Right ventricle myocardium superior (tissue), 1 donor: ENCODE measurements around the gene CBX1. TPM values are rescaled to one million over a fixed set of nuclear protein-coding genes. Genes with fewer than 3 reads are reported as not detected.

Source experiments
- ATAC-seq: fragments of 200-7000 bp; cut with Tn5 transposase; one replicate; pipeline ENCODE4 v1.9.1; 2020; ENCODE audit warnings: mild to moderate bottlenecking; ENCODE audit not compliant: poor library complexity
- DNase-seq: peaks from one replicate; pipeline ENCODE4 v3.0.0-alpha.2; 2020
- intact Hi-C: fragments of 100-400 bp; cut with DNase I; formaldehyde crosslinking; loops from one replicate; pipeline ENCODE4 v1.11.2; 2022
- total RNA-seq: library from RNA; stranded (reverse); fragmentation: NEBNext Ultra II Directional; extraction: Animal tissue kit (Norgen Biotek cat#: 25700); gene quantifications from one replicate; pipeline ENCODE4 v1.2.1, GENCODE V29; 2021
- donor health status: DM: no; HTN: yes; CAD: no; lungs with severe emphysema.

The CBX1 gene
- total RNA-seq, 1 donor from 2014 or later: 31.7 TPM

DNA sequence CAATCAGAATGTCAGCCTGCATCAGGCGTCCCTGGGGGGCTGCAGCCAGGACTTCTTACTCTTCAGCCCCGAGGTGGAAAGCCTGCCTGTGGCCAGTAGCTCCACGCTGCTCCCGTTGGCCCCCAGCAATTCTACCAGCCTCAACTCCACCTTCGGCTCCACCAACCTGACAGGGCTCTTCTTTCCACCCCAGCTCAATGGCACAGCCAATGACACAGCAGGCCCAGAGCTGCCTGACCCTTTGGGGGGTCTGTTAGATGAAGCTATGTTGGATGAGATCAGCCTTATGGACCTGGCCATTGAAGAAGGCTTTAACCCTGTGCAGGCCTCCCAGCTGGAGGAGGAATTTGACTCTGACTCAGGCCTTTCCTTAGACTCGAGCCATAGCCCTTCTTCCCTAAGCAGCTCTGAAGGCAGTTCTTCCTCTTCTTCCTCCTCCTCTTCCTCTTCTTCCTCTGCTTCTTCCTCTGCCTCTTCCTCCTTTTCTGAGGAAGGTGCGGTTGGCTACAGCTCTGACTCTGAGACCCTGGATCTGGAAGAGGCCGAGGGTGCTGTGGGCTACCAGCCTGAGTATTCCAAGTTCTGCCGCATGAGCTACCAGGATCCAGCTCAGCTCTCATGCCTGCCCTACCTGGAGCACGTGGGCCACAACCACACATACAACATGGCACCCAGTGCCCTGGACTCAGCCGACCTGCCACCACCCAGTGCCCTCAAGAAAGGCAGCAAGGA lies 42.7 kb downstream of the CBX1 start:
- intact Hi-C loops: no loop called here
- DNase-seq: no peak
- ATAC-seq: no peak

DNA sequence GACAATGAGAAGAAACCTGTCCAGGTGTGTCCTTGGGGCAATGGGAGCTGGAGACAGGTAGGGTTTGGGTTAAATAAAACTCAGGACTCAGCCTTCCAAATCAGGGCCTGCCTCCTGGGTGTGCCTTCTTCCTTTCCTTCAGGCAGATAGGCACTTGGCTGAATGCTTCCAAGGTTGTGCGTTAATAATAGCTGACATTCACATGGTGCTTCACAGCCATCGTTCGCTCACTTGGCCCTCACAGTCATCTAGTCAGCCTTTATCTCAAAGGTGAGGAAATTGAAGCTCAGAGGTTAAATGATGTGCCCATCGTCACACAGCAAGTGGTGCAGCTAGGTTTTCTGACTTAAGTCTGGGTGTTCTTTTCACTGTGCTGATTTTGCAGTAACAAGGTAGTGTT lies 43.7 kb downstream of the CBX1 start:
- ATAC-seq: no peak
- no peak for DNase-seq

DNA sequence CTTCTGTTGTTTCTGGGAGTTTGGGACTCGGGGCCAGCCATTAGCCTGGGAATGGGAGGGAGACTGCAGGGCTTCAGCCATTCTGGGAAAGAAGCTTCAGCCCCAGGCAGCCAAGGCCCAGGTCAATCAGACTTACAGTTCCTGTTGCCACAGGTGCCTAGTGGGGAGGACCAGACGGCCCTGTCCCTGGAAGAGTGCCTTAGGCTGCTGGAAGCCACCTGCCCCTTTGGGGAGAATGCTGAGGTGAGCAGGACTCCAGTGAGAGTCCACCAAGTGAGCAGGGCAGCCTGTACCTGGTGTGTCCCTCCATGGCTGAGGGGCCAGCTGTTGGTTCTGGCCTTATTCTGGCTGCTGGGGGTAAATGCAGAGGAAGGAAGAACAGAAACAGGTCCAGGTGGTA lies 44.4 kb downstream of the CBX1 start:
- ATAC-seq (no peak), DNase-seq (no peak)
- intact Hi-C loops: no loop called here

More for the DNA sequence above, 43.7 kb downstream of the CBX1 start:
- intact Hi-C loops: no loop called here

DNA sequence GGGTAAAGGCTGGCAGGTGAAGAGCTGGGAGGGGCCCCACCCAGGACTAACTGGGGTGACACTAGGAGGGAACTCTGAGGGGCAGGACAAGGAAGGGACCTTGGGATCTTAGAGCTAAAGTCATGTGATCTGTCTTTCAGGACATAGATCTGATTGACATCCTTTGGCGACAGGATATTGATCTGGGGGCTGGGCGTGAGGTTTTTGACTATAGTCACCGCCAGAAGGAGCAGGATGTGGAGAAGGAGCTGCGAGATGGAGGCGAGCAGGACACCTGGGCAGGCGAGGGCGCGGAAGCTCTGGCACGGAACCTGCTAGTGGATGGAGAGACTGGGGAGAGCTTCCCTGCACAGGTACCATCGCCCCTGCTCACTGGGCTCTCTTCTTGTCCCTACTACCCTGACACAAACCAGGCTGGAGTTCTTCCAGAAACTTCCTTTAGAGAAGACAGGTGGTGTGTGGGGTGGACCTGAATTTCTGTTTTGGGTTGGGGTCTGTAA lies 45.0 kb downstream of the CBX1 start:
- intact Hi-C loops: no loop called here
- ATAC-seq (no peak), DNase-seq (no peak)

DNA sequence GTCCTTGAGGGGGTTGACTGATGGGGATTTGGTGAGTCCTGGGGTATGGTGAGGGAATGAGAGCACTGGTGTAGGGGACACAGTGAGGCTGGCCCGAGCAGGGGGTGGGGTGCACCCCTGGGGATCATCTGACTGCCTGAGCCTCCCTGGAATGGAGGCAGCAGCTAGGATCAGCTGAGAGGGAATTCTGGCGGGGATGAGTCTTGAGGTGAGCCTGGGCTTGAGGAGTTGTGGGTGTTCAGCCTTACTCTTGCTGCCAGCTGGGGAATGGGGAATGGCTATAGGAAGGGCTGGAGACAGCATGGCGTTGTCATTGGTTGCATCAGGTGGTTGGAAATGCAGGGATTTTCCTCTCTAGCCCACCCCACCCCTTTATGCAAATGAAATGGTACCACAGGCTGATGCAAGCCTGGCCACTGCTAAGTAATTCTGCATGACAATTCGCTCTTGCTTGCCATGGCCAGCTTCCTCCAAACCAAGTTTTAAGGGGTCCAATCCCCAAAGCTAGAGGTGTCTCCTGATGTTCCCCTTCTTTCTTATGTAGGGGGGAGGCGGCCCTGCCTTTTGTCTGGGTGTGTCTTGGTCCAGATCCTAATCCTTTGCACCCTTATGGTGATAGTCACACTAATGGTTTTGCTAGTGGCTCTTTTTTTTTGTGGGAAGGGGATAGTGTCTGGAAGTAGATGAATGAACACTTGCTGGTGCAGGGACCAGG lies 45.6 kb downstream of the CBX1 start:
- DNase-seq (no peak), ATAC-seq (no peak)
- intact Hi-C loops: no loop called here

DNA sequence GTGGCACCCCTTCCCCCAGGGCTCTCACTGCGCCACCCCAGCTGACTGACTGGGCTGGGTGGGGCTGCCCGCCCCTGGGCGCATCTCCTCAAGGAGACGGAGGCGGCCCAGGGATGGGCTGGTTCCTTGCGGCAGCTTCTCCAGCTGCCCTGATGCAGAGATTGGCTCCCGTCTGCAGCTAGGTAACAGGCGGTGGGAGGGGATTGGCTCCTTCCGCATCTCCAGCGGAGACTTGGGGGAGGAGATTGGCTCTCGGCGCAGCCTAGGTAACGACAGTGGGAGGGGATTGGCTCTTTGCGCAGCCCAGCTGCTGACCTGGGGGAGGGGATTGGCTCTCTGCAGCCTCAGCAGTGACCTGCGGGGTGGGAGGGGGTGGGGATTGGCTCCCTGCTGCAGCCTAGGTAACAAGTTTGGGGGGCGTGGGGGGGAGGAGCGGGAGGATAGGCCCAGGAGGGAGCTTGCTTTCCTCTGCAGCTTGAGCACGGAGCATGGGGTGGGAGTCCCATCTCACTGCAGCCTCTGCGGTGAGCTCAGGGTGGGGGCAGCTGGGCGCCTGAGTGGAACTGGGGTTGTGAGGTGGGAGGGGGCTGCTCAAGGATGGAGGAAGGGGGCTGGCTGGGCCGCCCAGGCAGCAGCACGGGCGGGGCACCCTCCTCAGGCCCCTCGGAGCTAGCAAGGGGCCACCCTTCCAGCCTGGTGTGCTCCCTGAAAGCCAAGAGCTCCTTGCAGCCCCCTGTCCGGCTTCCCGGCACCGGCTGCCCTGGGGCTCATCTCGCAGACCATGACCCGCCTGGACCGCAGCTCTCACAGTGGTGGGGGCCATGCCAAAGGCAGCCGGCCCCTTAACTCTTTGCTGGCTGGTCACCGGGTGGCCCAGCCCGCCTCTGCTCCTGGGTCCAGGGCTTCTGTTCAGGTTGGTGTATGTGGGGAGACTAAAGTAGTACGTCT lies 46.8 kb downstream of the CBX1 start:
- ATAC-seq (peak; percentile 50), DNase-seq (peak; percentile 82)
- intact Hi-C loops: no loop called here

DNA sequence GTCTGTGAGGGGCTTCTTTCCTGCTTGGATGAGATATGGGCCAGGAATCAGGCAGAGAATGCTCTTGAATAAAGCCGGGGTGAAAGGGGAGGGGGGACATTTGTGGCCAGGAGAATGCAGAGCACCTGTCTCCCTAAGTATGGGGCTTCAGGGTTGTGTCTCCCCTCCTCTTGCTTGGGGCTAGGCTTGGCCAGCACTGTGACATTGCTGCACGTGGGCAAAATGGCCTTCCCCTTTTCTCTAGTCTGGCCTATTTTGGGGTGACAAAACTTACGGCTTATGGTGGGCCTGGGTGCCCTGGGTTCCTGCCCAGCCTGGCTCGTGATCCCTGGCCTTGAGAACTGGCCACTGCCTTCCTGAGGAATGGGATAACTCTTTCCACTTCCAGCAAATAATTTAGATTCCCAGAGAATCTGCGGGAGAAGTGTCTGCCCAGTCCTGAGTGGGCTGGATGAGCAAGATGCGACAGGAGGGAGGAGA lies 47.5 kb downstream of the CBX1 start:
- DNase-seq (no peak), ATAC-seq (no peak)
- intact Hi-C loops: no loop called here

DNA sequence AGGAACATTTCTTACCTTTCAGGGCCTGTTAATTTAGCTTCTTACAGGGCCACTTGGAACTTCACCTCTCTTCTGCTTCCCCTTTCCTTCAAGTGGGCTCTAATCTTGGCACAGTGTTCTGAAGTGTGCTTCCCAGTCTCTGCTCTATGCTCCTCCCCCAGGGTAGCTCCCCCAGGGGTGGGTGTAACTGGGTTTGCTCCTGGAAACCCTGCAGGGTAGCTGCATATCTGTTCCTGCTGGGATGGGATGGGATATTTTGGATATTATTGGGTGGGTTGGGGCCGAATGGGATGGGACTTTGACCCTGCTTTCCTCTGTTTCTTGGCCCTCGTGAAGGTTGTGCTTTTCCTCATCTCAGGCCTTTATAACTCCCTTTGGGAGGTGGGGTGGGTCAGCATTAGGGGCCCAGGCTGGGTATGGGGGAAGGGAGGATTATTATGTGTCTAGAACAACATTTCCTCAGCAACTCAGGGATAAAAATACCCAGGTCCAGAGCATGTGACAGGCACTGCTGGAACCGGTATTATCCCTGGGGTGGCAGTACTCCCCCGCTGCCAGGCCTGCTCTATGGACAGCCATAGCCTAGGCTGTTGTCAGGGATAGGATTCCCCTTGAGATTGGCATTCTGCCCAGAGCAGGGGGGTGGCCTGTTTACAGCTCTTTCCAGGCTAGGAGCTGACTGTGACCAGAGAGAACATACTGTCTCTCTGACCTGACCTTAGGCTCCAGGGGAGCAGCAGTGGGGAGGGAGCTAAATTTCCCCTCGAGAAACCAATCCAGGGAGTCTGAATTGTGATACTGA lies 48.1 kb downstream of the CBX1 start:
- intact Hi-C loops: no loop called here
- ATAC-seq: peak; percentile 50

DNA sequence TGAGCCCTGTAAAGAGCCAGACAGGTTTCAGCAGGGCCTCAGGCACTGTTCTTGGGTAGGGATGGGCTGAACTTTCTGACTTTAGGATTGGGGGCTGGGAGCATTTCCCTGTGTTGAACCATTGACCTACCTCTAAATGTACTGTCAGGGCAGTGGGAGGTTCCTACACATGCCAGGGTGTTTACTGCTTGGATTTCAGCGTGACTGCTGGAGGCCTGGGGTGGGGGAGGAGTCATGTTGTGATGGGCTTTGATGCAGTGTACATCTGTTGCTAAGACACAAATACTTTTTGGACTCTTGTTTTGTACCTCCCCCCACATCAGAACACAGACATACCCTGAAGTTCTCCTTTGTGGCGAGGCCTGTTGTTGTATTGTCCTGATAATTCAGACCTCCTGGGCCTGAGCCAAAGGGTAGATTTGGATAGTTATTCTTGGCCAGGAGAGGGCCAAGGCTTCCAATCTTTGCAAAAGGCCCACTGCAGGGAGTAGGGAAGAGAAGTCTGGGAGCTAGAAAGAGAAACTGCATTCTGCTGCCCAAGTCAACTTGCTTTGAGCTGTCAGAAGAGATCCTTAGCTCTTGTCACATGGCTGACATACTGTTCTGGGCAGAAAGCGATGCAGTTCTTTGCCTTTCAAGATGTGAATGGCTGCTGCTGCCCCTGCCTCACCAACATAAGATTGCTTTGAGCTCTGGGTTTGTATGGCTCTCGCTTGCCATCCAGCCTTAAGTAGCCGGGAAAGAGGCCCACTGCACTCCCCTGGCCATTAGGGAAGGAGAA lies 49.4 kb downstream of the CBX1 start:
- intact Hi-C loops: no loop called here
- DNase-seq (peak; percentile 74), ATAC-seq (peak; percentile 32)

More for the DNA sequence above, 48.1 kb downstream of the CBX1 start:
- peak; percentile 89 for DNase-seq

DNA sequence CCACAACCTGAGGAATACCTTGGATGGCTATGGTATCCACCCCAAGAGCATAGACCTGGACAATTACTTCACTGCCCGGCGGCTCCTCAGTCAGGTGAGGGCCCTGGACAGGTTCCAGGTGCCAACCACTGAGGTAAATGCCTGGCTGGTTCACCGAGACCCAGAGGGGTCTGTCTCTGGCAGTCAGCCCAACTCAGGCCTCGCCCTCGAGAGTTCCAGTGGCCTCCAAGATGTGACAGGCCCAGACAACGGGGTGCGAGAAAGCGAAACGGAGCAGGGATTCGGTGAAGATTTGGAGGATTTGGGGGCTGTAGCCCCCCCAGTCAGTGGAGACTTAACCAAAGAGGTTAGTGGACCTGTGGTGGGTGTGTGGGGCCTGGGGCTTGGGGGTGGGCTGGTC lies 50.0 kb downstream of the CBX1 start:
- DNase-seq (no peak), ATAC-seq (no peak)
- intact Hi-C loops: no loop called here

DNA sequence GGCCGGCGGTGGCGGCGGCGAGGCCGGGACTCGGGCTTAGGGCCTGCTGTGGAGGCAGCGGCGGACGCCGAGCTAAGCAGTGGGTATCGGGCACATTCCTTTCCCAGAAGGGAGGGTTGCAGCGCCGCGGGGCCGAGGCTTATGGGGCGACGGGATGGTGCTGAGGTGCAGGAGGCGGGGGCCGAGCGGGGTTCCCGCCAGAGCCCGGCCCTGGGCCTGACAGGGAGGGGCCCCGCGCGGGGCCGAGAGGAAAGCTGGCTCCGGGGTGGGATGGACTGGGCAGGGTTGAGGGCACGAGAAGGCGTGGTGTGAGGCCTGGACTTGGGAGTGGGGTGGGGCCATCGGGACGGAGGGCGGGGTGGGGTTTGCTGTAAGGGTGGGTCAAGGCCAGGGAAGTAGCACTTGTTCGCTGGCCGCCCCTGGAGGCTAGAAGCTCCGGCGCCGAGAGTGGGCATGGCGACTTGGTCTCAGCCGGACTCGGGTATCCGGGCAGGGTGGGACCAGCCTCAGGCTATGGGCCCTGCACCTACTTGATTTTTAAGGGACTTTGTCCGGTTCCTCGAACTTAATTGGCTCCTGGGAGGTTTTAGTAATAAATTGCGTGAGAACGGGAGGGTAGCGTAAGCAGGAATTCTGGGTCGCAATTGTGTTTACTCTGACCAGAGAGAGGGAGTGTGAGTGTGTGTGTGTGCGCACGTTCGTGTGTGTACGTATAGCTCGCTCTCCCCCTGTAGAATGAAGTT lies 52.7 kb downstream of the CBX1 start:
- ATAC-seq (peak; percentile 73), DNase-seq (peak; percentile 95)
- intact Hi-C loops: no loop called here

DNA sequence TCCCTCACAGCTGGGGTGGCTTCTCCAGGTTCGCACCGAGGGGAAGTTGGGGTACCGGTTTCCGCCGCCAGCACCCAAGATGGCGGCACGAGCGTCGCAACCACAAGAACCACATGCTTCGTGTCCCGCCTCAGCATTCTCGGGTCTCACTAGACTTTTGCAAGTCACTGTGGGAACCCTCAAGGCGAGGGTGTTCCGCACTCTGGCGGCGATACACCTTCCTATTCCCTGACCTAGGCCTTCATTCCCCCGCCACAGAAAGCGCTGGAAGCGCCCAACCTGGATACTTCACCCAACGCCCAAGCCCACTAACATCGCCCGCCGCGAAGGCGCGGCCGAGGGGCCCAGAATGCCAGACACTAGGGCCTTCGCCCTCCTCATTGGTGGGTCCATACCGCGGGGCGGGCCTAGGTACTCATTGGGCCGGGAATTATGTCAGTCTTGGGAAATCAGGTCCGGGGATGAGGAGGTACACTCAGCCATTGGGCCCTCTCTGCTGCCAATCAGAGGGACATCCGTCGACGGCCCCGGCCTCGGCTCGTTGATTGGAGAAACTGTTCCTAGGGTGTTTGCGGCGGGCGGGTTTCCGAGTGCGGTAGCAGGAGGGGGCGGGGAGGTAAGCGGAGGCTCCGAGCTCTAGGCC lies 53.4 kb downstream of the CBX1 start, which contains the start of gene NFE2L1:
Gene NFE2L1, plus strand, starts transcription at position 619 of the 643 bp plus-strand sequence. CDS start 2,760 bp downstream, outside the sequence.
- DNase-seq: peak; percentile 100
- intact Hi-C loops: no loop called here
- peak; percentile 81 for ATAC-seq

DNA sequence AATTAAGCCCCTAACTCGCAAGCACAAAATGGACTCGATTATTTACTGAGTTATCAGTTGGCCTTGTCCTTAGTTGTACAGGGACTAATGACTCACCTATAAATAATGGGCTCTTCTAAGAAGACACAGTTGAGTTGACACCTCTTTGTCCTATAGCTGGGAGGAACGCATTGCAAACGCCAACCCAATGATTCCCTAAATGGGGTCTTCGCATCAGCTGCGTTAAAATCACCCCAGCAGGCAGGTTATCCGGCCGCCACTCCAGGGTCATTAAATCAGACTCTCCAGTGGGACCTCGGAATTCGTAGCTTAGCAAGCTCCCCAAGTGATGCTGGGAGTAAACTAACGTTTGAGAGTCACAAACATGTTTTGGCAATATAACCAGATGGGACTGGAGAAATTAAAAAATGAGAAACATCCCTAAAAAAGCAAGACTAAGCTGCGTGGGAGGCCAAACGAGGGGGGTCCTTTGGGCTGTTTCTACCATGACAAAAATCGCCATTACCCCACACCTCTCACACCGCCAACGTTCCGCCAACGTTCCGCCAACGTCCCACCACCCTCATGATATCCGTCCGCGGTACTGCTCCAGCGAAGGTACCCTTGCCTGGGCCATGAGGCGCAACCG lies 54.1 kb downstream of the CBX1 start:
- no peak for DNase-seq
- intact Hi-C loops: no loop called here
- no peak for ATAC-seq

DNA sequence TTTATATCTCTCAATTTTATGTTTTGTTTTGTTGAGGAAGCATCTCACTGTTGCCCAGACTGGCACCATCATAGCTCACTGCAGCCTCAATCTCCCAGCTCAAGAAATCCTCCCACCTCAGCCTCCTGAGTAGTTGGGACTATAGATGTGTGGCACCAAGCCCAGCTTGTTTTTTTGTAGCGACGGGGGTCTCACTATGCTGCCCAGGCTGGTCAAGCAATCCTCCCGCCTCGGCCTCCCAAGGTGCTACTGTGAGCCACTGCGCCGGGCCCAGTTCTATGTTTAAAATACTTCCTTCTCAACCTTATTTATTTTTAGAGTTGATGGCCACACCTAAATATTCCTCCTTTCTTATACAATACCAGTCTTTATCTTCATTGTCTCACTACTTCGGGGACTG lies 55.0 kb downstream of the CBX1 start:
- no peak for ATAC-seq
- intact Hi-C loops: no loop called here
- DNase-seq: no peak

DNA sequence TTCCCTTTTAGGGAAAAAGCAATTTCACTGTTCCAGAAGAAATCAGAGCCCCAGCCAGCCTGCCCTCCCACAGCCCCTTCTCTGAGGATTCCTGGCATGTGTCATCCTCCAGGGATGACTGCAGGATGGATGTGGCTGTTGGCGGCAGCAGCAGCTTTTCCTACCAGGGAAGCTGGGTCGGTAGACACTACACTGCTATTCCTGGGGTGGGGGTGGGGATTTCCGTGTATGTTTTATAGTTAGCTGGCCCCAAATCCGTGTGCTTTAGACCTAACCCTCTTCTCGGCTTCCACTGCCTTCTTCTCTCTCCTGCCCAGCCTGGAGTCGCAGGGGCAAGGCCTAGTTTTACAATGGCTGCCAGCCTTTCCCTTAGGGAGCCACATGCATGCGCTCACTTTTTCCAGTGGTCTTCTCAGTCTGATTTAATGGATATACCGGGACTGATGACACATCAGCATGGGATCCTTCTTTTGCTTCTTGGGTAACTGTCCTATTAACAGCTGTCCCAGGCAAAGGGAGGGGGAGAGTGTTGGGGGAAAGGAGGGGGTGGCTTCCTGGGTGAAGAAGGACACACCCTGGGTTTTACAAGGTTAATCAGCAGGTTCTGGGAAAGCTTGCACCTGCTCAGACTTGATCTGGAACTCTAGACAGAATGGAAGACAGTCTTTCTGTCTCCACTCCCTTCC lies 55.8 kb downstream of the CBX1 start:
- intact Hi-C loops: no loop called here
- ATAC-seq: no peak
- no peak for DNase-seq
